ENCODE data around the gene MAP9.

- TF ChIP-seq, protein P1, sequence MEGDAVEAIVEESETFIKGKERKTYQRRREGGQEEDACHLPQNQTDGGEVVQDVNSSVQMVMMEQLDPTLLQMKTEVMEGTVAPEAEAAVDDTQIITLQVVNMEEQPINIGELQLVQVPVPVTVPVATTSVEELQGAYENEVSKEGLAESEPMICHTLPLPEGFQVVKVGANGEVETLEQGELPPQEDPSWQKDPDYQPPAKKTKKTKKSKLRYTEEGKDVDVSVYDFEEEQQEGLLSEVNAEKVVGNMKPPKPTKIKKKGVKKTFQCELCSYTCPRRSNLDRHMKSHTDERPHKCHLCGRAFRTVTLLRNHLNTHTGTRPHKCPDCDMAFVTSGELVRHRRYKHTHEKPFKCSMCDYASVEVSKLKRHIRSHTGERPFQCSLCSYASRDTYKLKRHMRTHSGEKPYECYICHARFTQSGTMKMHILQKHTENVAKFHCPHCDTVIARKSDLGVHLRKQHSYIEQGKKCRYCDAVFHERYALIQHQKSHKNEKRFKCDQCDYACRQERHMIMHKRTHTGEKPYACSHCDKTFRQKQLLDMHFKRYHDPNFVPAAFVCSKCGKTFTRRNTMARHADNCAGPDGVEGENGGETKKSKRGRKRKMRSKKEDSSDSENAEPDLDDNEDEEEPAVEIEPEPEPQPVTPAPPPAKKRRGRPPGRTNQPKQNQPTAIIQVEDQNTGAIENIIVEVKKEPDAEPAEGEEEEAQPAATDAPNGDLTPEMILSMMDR (IDR thresholded peaks at IDR 0.05 in 8 of 11, conservative IDR thresholded peaks at IDR 0.05 in 3 of 11) = no peak
- TF ChIP-seq POLR2A (IDR thresholded peaks at IDR 0.05) (no peak), POLR2AphosphoS5 (IDR thresholded peaks at IDR 0.05) (no peak)
These were observed 57.2 kb downstream of the MAP9 start for GRCh38 chr4:155319516-155319915.
